ENCODE measurements around the gene HSD17B13.

GRCh38 chr4:87274803-87275202 lies 47.9 kb downstream of the HSD17B13 start:
- TF ChIP-seq POLR2A (IDR thresholded peaks at IDR 0.05), result no peak
- TF ChIP-seq, protein P1, sequence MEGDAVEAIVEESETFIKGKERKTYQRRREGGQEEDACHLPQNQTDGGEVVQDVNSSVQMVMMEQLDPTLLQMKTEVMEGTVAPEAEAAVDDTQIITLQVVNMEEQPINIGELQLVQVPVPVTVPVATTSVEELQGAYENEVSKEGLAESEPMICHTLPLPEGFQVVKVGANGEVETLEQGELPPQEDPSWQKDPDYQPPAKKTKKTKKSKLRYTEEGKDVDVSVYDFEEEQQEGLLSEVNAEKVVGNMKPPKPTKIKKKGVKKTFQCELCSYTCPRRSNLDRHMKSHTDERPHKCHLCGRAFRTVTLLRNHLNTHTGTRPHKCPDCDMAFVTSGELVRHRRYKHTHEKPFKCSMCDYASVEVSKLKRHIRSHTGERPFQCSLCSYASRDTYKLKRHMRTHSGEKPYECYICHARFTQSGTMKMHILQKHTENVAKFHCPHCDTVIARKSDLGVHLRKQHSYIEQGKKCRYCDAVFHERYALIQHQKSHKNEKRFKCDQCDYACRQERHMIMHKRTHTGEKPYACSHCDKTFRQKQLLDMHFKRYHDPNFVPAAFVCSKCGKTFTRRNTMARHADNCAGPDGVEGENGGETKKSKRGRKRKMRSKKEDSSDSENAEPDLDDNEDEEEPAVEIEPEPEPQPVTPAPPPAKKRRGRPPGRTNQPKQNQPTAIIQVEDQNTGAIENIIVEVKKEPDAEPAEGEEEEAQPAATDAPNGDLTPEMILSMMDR (IDR thresholded peaks at IDR 0.05), result no peak
